ENCODE measurements around the gene EP300.
"Not testable (repeated sequence)": the region's sequence is repeated elsewhere in the genome, so short reads cannot be mapped to it uniquely, and the experiment has no call there.

Gene EP300

GRCh38 chr22:41169157-41169556, 76.8 kb downstream of the EP300 start:
- no peak for DNase-seq

DNA sequence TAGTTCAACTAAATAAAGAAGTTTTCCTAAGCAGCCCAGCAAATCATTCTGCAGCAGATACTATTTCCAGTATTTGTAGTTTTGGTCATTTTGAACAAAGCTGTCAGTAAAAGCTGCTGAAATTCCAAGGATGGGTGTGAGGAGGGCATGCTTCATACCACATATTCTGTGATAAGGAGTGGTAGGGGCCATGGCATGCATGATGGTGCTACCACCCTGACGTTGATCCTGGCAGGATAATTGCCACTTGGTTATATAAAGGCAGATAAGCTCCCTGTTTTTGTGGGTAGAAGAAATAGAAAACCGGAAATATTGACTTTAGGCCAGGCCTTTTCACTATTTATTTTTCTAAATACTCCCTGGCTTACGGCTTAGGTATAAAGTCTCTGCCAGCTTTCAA, 79.6 kb downstream of the EP300 start:
- no peak for DNase-seq

DNA sequence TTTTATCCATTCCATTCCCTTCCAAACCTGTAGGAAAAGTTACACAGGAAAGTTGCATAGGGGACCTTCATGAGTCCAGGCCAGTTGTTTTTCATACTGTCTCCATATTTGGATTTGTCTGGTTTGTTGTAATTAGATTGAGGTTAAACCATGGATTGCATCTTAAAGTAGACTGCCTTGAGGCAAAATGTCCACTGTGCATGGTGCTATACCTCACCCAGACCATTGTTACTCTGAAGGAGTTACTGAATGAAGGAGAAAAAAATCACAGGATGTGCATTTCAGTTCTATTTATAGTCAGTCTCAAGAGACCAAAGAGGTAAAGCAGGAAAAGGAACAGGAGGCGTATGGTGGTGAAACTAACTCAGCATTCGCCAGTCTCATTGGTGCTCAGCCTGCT, 83.2 kb downstream of the EP300 start:
- DNase-seq, result no peak

GRCh38 chr22:41177040-41177621, 84.7 kb downstream of the EP300 start:
- DNase-seq, result no peak

GRCh38 chr22:41177622-41178424, 85.4 kb downstream of the EP300 start:
- no peak for DNase-seq

DNA sequence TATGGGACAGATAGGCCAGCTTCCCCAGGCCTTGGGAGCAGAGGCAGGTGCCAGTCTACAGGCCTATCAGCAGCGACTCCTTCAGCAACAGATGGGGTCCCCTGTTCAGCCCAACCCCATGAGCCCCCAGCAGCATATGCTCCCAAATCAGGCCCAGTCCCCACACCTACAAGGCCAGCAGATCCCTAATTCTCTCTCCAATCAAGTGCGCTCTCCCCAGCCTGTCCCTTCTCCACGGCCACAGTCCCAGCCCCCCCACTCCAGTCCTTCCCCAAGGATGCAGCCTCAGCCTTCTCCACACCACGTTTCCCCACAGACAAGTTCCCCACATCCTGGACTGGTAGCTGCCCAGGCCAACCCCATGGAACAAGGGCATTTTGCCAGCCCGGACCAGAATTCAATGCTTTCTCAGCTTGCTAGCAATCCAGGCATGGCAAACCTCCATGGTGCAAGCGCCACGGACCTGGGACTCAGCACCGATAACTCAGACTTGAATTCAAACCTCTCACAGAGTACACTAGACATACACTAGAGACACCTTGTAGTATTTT, 86.1 kb downstream of the EP300 start:
- DNase-seq, result no peak

DNA sequence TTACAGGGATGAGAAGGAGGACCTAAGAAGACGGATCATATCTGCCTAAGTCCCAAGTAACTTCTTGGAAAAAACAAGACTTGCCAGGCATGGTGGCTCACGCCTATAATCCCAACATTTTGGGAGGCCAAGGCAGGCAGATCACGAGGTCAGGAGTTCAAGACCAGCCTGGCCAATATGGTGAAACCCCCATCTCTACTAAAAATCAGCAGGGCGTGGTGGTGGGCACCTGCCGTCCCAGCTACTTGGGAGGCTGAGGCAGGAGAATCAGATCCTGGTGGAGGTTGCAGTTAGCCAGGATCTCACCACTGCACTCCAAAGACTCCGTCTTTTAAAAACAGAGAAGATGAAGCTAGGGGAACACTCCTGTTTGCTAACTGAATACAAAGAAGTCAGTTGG, 88.0 kb downstream of the EP300 start:
- DNase-seq, result not testable (repeated sequence)

DNA sequence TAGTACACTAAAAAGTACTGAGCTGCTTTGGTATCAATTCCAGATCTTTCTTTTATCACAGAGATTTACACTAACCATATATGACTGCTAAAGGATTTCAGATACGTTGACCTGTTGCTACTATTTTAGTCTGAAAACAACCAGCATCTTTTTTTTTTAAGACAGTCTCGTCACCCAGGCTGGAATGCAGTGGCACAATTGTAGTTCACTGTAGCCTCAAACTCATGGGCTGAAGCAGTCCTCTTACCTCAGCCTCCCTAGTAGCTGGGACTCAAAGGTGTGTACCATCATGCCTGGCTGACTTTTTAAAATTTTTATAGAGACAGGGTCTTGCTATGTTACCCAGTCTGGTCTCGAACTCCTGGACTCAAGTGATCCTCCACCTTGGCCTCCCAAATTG, 88.5 kb downstream of the EP300 start:
- DNase-seq, result no peak

GRCh38 chr22:41181349-41182241, 89.2 kb downstream of the EP300 start:
- no peak for DNase-seq

- DNase-seq, result no peak
Observed at GRCh38 chr22:41184679-41185078, 92.3 kb downstream of the EP300 start.

GRCh38 chr22:41191467-41191866, 99.1 kb downstream of the EP300 start:
- no peak for DNase-seq

- DNase-seq, result no peak
Observed at GRCh38 chr22:41193829-41194228, 101.4 kb downstream of the EP300 start.

- peak; percentile 92 for DNase-seq
Observed at GRCh38 chr22:41197038-41197972, 104.9 kb downstream of the EP300 start.

DNA sequence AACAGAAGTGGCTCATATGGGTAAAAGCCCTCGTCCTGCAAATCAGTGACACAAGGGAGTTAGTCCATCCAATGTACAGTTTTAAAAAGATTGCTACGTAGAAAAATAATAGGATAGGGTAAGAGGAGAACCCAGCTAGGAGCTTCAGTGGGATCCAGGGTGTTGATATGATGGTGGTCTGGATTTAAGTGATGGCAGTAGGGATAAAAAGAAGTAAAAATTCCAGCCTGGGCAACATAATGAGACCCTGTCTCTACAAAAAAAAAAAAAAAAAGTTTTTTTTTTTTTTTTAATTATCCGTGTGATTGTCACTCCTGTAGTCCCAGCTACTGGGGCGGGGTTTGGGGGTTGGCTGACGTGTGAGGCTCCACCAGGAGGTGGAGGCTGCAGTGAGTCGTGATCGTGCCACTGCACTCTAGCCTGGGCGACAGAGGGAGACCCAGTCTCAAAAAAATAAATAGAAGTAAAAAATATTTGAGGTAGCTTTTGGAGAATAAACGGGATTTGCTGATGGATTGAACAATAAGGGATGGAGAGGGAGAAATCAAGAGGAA, 105.7 kb downstream of the EP300 start:
- DNase-seq, result peak; percentile 71

DNA sequence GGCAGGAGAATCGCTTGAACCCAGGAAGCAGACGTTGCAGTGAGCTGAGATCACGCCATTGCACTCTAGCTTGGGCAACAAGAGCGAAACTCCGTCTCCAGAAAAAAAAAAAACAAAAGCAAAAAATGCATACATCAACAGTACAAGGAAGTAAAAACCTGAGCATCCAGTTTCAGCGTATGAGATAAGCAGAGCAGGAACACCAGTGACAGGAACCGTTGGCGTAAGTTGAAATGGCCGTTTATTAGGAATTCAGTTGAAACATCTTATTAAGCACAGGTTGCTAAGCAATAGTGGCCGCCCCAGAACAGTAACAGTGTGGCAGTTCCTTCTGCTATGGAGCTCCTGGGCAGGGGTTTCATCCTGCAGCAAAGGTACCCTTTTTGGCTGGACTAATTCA, 108.7 kb downstream of the EP300 start:
- no peak for DNase-seq

DNA sequence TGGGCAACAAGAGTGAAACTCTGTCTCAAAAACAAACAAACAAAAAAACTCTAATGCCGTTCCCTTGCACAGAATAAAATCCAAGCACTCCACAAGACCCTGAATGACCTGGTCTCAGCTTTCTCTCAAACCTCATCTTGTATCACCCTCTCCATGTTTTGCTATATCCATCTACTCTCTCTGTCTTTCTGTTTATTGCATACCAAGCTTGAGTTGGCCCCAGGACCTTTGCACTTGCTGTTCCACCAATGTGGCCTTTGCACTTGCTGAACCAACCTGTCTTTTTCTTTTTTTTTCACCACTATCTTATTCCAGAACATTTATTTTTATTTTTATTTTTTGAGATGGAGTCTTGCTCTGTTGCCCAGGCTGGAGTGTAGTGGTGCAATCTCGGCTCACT, 110.7 kb downstream of the EP300 start:
- DNase-seq, result no peak

- no peak for DNase-seq
Observed at GRCh38 chr22:41204066-41204465, 111.7 kb downstream of the EP300 start.

DNA sequence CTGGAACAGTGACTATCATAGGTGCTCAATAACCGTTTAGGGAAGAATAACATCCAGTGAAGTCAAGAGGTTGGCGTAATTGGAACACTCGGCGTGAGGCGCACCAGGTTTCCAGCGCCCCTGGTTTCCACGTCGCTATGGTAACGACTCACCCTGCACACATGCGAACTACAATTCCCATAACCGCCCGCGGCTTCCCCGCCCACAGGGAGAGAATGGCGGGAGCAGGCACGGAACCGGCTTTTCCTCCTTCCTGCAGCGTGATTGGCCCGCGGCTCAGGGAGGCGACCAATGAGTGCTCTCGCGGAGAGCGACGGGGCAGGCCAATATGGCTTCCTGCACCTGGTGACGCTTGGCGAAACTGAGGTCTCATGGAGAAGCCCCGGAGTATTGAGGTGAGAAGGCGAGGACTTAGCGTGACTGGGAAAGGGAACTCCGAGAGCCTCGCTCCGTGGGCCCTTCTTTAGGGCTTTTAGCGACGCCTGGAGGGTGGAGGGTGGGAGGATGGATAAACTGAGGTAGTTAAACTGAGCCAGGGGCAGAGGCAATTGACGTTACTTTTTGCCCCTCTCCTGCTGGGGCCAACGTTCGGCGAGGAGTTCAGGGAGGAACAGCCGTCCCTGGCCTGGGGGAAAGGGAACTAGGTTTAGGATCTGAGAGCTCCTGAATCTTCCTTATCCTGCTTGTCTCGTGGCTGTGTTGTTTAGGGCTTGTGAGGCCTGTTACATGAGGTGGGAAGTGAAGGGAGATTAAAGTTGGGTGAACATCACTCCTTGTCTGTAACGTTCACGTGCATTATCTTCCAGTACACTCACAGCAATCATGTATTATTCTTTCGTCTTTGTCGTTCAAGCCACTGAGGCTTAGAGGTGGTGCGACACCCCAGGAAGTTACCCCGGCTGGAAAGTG, 112.9 kb downstream of the EP300 start, which contains the start of gene L3MBTL2:
L3MBTL2 (plus strand) TSS at position 321 of the 909 bp plus-strand sequence; CDS start at position 372, 51 bp downstream.
- peak; percentile 97 for DNase-seq

DNA sequence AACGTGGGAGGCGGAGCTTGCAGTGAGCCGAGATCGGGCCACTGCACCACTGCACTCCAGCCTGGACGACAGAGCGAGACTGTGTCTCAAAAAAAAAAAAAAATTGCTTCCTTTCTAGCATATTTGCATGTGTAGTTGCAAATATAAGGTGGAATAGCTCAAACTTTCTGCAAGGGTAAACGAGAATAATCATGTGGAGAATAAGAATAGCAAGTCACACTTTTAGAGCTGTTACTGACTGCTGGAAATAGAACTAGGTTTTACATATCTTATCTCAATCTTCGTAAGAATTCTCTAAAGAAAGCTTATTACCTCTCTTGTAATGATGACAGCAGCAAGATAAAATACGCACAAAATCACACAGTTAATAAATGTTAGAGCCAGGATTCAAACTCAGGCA, 114.3 kb downstream of the EP300 start:
- no peak for DNase-seq

- no peak for DNase-seq
Observed at GRCh38 chr22:41215409-41215808, 123.0 kb downstream of the EP300 start.

DNA sequence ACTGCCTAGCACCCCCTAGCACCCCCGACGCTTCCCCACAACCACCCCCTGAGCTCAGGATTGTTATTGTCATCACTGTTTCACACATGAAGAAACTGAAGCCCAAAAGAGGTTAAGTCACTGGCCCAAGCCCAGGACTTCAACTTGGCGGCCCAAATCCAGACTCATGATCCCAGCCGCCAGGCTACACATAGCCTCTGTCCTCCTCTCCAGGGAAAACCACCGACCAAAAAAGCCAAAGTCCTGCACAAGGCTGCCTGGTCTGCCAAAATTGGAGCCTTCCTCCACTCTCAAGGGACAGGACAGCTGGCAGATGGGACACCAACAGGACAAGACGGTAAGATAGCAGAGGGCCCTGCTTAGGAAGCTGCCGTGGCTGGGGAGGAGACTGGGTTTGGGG, 123.5 kb downstream of the EP300 start:
- no peak for DNase-seq

Data from CD4-positive, alpha-beta T cell treated with Interleukin-17A for 4 hours (primary cell).